Activated CD4-positive, alpha-beta T cell treated with anti-CD3 and anti-CD28 coated beads, Interleukin-2, amount 10 ng/mL, durations not matched to agents 24 days and 14 days (primary cell): ENCODE results near the gene ADSS1. TPM values are rescaled to one million over a fixed set of nuclear protein-coding genes. Genes with fewer than 3 reads are reported as not detected.

Experiments used
- DNase-seq: peaks from one replicate; pipeline ENCODE4 v3.0.0; 2022
- H3K27ac Mint-ChIP-seq: one replicate; pipeline ENCODE4 v1.8.0; 2022; ENCODE audit warnings: mild to moderate bottlenecking, mixed read lengths
- H3K27me3 Mint-ChIP-seq: one replicate; pipeline ENCODE4 v1.8.0; 2022; ENCODE audit warnings: mixed read lengths
- H3K36me3 Mint-ChIP-seq: one replicate; pipeline ENCODE4 v1.8.0; 2022; ENCODE audit warnings: low read depth, mild to moderate bottlenecking, mixed read lengths
- H3K4me1 Mint-ChIP-seq: one replicate; pipeline ENCODE4 v1.8.0; 2021; ENCODE audit warnings: mixed read lengths
- H3K4me3 Mint-ChIP-seq: one replicate; pipeline ENCODE4 v1.8.0; 2022; ENCODE audit warnings: mild to moderate bottlenecking, moderate library complexity, mixed read lengths
- H3K9me3 Mint-ChIP-seq: one replicate; pipeline ENCODE4 v1.8.0; 2021; ENCODE audit warnings: mixed read lengths
- intact Hi-C: fragments of 100-400 bp; cut with micrococcal nuclease; formaldehyde crosslinking; loops from one replicate; pipeline ENCODE4 v1.15.1; 2023
- total RNA-seq: library from RNA; stranded (reverse); gene quantifications from 2 replicates; pipeline ENCODE4 v1.2.3, GENCODE V29; 2022

The ADSS1 gene
- total RNA-seq, 1 donor from 2014 or later, result 0.96 TPM

- H3K36me3 Mint-ChIP-seq, result no peaks in the 10 kb centered on the region
- intact Hi-C loops, result no loop called here
- H3K27ac Mint-ChIP-seq, result no peak overlapping the region
- H3K9me3 Mint-ChIP-seq, result no peaks in the 10 kb centered on the region
- H3K4me1 Mint-ChIP-seq, result no peaks in the 10 kb centered on the region
- no peak for DNase-seq
- no peaks in the 10 kb centered on the region for H3K27me3 Mint-ChIP-seq
- H3K4me3 Mint-ChIP-seq, result no peak overlapping the region
These were observed 10.1 kb downstream of the ADSS1 start for GRCh38 chr14:104734051-104734587.

GRCh38 chr14:104734601-104734990 lies 10.6 kb downstream of the ADSS1 start:
- intact Hi-C loops, result no loop called here
- no peak overlapping the region for H3K27ac Mint-ChIP-seq
- H3K4me1 Mint-ChIP-seq, result no peaks in the 10 kb centered on the region
- no peaks in the 10 kb centered on the region for H3K36me3 Mint-ChIP-seq
- H3K27me3 Mint-ChIP-seq, result no peaks in the 10 kb centered on the region
- H3K4me3 Mint-ChIP-seq, result no peak overlapping the region
- DNase-seq, result no peak
- no peaks in the 10 kb centered on the region for H3K9me3 Mint-ChIP-seq

GRCh38 chr14:104734991-104735779 lies 11.2 kb downstream of the ADSS1 start:
- DNase-seq, result no peak
- H3K36me3 Mint-ChIP-seq, result no peaks in the 10 kb centered on the region
- H3K4me1 Mint-ChIP-seq, result peaks cover 2% of the 10 kb centered on the region
- H3K4me3 Mint-ChIP-seq, result no peak overlapping the region
- H3K27ac Mint-ChIP-seq, result no peak overlapping the region
- intact Hi-C loops, result no loop called here
- no peaks in the 10 kb centered on the region for H3K27me3 Mint-ChIP-seq
- H3K9me3 Mint-ChIP-seq, result no peaks in the 10 kb centered on the region

- H3K4me3 Mint-ChIP-seq, result no peak overlapping the region
- no peak for DNase-seq
- no peaks in the 10 kb centered on the region for H3K27me3 Mint-ChIP-seq
- no peak overlapping the region for H3K27ac Mint-ChIP-seq
- H3K36me3 Mint-ChIP-seq, result no peaks in the 10 kb centered on the region
- H3K9me3 Mint-ChIP-seq, result no peaks in the 10 kb centered on the region
- intact Hi-C loops, result no loop called here
- peaks cover 3% of the 10 kb centered on the region for H3K4me1 Mint-ChIP-seq
These were observed 12.0 kb downstream of the ADSS1 start for GRCh38 chr14:104735830-104736642.

- H3K27ac Mint-ChIP-seq, result no peak overlapping the region
- intact Hi-C loops, result no loop called here
These were observed 14.5 kb downstream of the ADSS1 start for GRCh38 chr14:104738375-104739019.

GRCh38 chr14:104739026-104739425 lies 15.0 kb downstream of the ADSS1 start:
- H3K36me3 Mint-ChIP-seq, result no peaks in the 10 kb centered on the region
- H3K9me3 Mint-ChIP-seq, result no peaks in the 10 kb centered on the region
- intact Hi-C loops, result no loop called here
- no peak for DNase-seq
- H3K27ac Mint-ChIP-seq, result no peak overlapping the region
- no peaks in the 10 kb centered on the region for H3K27me3 Mint-ChIP-seq
- H3K4me3 Mint-ChIP-seq, result no peak overlapping the region
- peaks cover 3% of the 10 kb centered on the region for H3K4me1 Mint-ChIP-seq

More at GRCh38 chr14:104738375-104739019, 14.5 kb downstream of the ADSS1 start:
- DNase-seq, result no peak
- Mint-ChIP-seq H3K27me3 (no peaks in the 10 kb centered on the region), H3K4me3 (no peak overlapping the region), H3K4me1 (peaks cover 3% of the 10 kb centered on the region), H3K36me3 (no peaks in the 10 kb centered on the region), H3K9me3 (no peaks in the 10 kb centered on the region)

- Mint-ChIP-seq H3K27me3 (no peaks in the 10 kb centered on the region), H3K27ac (no peak overlapping the region), H3K9me3 (no peaks in the 10 kb centered on the region), H3K36me3 (no peaks in the 10 kb centered on the region), H3K4me3 (no peak overlapping the region), H3K4me1 (peaks cover 3% of the 10 kb centered on the region)
- intact Hi-C loops, result no loop called here
- no peak for DNase-seq
These were observed 15.8 kb downstream of the ADSS1 start for GRCh38 chr14:104739546-104740516.

- Mint-ChIP-seq H3K4me3 (no peak overlapping the region), H3K9me3 (no peaks in the 10 kb centered on the region), H3K36me3 (no peaks in the 10 kb centered on the region), H3K4me1 (peaks cover 5% of the 10 kb centered on the region), H3K27ac (no peak overlapping the region), H3K27me3 (no peaks in the 10 kb centered on the region)
- no peak for DNase-seq
- intact Hi-C loops, result no loop called here
These were observed 17.2 kb downstream of the ADSS1 start for GRCh38 chr14:104741108-104741802.

GRCh38 chr14:104741803-104742251 lies 17.8 kb downstream of the ADSS1 start:
- peaks cover 5% of the 10 kb centered on the region for H3K4me1 Mint-ChIP-seq

GRCh38 chr14:104742586-104743455 lies 18.8 kb downstream of the ADSS1 start:
- intact Hi-C loops, result no loop called here
- H3K27ac Mint-ChIP-seq, result no peak overlapping the region
- H3K4me3 Mint-ChIP-seq, result no peak overlapping the region
- no peaks in the 10 kb centered on the region for H3K9me3 Mint-ChIP-seq
- H3K4me1 Mint-ChIP-seq, result peaks cover 5% of the 10 kb centered on the region
- no peaks in the 10 kb centered on the region for H3K36me3 Mint-ChIP-seq
- DNase-seq, result no peak
- no peaks in the 10 kb centered on the region for H3K27me3 Mint-ChIP-seq

More at GRCh38 chr14:104741803-104742251, 17.8 kb downstream of the ADSS1 start:
- no peaks in the 10 kb centered on the region for H3K9me3 Mint-ChIP-seq
- no peak for DNase-seq
- H3K4me3 Mint-ChIP-seq, result no peak overlapping the region
- H3K27ac Mint-ChIP-seq, result no peak overlapping the region
- H3K36me3 Mint-ChIP-seq, result no peaks in the 10 kb centered on the region
- intact Hi-C loops, result no loop called here
- H3K27me3 Mint-ChIP-seq, result no peaks in the 10 kb centered on the region

GRCh38 chr14:104743461-104744380 lies 19.7 kb downstream of the ADSS1 start:
- Mint-ChIP-seq H3K27ac (no peak overlapping the region), H3K9me3 (no peaks in the 10 kb centered on the region), H3K4me1 (peaks cover 5% of the 10 kb centered on the region), H3K36me3 (no peaks in the 10 kb centered on the region), H3K27me3 (no peaks in the 10 kb centered on the region), H3K4me3 (no peak overlapping the region)
- no peak for DNase-seq
- intact Hi-C loops, result no loop called here
